BE2C (cell line): ENCODE measurements around the gene TPCN1.

Source experiments
- DNase-seq: peaks from one replicate; pipeline ENCODE4 v3.0.0-alpha.2; 2020
- H3K27me3 ChIP-seq: fragments of 250-450 bp; sonication (Bioruptor Pico); 2 replicates; pipeline ENCODE4 v1.5.1; 2020; ENCODE audit warnings: mild to moderate bottlenecking
- H3K36me3 ChIP-seq: fragments of 250-450 bp; sonication (Bioruptor Pico); 2 replicates; pipeline ENCODE4 v1.5.1; 2020; ENCODE audit warnings: mild to moderate bottlenecking
- H3K4me1 ChIP-seq: fragments of 250-450 bp; sonication (Bioruptor Pico); 2 replicates; pipeline ENCODE4 v1.5.1; 2020
- H3K4me3 ChIP-seq: 2 replicates; pipeline ENCODE4 v1.5.1; 2011; ENCODE audit warnings: low read depth, low read length
- H3K9me3 ChIP-seq: fragments of 250-450 bp; sonication (Bioruptor Pico); 2 replicates; pipeline ENCODE4 v1.5.1; 2020
- CTCF ChIP-seq: IDR thresholded peaks from 2 replicates; pipeline ENCODE4 v1.5.1; 2012; ENCODE audit warnings: mild to moderate bottlenecking, low read depth, low read length

The TPCN1 gene

GRCh38 chr12:113287146-113287898 lies 66.1 kb downstream of the TPCN1 start:
- Histone ChIP-seq H3K36me3 (peaks cover 22% of the 10 kb centered on the region; the same call in 1 of the 2 replicates), H3K4me1 (no peaks in the 10 kb centered on the region)
- DNase-seq: no peak

GRCh38 chr12:113287899-113288282 lies 66.6 kb downstream of the TPCN1 start:
- Histone ChIP-seq H3K27me3 (no peaks in the 10 kb centered on the region), H3K36me3 (peaks cover 24% of the 10 kb centered on the region), H3K4me1 (no peaks in the 10 kb centered on the region), H3K4me3 (no peak overlapping the region), H3K9me3 (no peaks in the 10 kb centered on the region)
- no peak for DNase-seq
- TF ChIP-seq CTCF: no peak

More at GRCh38 chr12:113287146-113287898, 66.1 kb downstream of the TPCN1 start:
- H3K4me3 ChIP-seq: no peak overlapping the region
- TF ChIP-seq CTCF: no peak
- H3K27me3 ChIP-seq: no peaks in the 10 kb centered on the region
- no peaks in the 10 kb centered on the region for H3K9me3 ChIP-seq

- Histone ChIP-seq H3K9me3 (no peaks in the 10 kb centered on the region), H3K36me3 (peaks cover 32% of the 10 kb centered on the region), H3K4me3 (no peak overlapping the region), H3K27me3 (no peaks in the 10 kb centered on the region), H3K4me1 (no peaks in the 10 kb centered on the region)
- no peak for TF ChIP-seq CTCF
- DNase-seq: no peak
Measured at GRCh38 chr12:113289361-113289760, 68.1 kb downstream of the TPCN1 start.

- no peak for DNase-seq
- no peak for TF ChIP-seq CTCF
- no peak overlapping the region for H3K4me3 ChIP-seq
- H3K36me3 ChIP-seq: peaks cover 31% of the 10 kb centered on the region
- H3K27me3 ChIP-seq: no peaks in the 10 kb centered on the region
- H3K9me3 ChIP-seq: no peaks in the 10 kb centered on the region
- H3K4me1 ChIP-seq: no peaks in the 10 kb centered on the region
Measured at GRCh38 chr12:113290506-113290905, 69.2 kb downstream of the TPCN1 start.

GRCh38 chr12:113291586-113291985 lies 70.3 kb downstream of the TPCN1 start:
- DNase-seq: no peak
- H3K4me3 ChIP-seq: no peak overlapping the region
- H3K4me1 ChIP-seq: no peaks in the 10 kb centered on the region
- no peaks in the 10 kb centered on the region for H3K9me3 ChIP-seq
- H3K27me3 ChIP-seq: no peaks in the 10 kb centered on the region
- peaks cover 28% of the 10 kb centered on the region for H3K36me3 ChIP-seq
- no peak for TF ChIP-seq CTCF

- no peak for DNase-seq
- no peaks in the 10 kb centered on the region for H3K4me1 ChIP-seq
- H3K27me3 ChIP-seq: no peaks in the 10 kb centered on the region
- TF ChIP-seq CTCF: no peak
- peaks cover 30% of the 10 kb centered on the region for H3K36me3 ChIP-seq
- no peak overlapping the region for H3K4me3 ChIP-seq
- no peaks in the 10 kb centered on the region for H3K9me3 ChIP-seq
Measured at GRCh38 chr12:113292091-113292490, 70.8 kb downstream of the TPCN1 start.
